Measurements from ENCODE around the gene TAS1R1.

Gene TAS1R1

DNA sequence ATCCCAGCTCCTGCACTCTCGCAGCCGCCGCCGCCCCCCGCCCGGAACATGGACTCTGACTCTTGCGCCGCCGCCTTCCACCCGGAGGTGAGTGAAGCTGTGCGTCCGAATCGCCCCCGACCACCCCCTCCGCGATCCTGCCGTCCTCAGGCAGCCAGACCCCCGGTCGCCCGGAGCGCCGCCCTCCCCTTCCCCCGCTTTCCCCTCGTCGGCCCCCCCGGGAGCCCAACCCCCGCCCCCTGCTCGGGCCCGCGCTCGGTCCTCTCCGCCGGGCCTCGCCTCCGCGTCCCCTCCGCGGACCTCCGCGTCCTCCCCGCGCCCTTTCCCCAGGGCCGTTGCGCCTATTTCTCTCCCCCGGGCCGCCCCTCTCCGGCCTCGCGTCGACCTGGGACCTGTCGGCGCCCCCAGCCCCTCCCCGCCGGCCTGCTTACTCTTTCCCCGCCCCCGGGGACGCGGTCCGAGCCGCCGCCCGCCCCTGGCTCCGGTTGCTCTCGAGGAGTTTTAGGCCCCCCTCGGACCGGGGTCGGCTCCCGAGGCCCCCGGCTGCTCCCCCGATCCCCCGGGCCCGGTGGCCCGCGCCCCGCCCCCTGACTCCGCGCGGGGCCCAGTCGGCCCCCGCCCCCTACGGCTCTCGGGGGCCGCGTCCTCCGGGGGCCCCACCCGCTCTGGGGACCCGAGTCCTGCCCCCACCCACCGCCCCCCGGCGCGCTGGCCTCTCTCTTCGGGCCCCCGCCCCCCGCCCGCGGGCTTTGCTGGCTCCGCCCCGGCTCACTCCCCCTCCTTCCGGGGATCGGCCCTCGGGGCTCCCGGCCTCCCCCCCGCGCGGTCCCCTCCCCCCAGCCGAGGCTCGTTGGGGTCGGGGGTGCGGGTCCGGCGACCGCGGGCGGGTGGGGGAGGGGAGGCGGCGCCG, 59.2 kb downstream of the TAS1R1 start:
- no peak for DNase-seq

DNA sequence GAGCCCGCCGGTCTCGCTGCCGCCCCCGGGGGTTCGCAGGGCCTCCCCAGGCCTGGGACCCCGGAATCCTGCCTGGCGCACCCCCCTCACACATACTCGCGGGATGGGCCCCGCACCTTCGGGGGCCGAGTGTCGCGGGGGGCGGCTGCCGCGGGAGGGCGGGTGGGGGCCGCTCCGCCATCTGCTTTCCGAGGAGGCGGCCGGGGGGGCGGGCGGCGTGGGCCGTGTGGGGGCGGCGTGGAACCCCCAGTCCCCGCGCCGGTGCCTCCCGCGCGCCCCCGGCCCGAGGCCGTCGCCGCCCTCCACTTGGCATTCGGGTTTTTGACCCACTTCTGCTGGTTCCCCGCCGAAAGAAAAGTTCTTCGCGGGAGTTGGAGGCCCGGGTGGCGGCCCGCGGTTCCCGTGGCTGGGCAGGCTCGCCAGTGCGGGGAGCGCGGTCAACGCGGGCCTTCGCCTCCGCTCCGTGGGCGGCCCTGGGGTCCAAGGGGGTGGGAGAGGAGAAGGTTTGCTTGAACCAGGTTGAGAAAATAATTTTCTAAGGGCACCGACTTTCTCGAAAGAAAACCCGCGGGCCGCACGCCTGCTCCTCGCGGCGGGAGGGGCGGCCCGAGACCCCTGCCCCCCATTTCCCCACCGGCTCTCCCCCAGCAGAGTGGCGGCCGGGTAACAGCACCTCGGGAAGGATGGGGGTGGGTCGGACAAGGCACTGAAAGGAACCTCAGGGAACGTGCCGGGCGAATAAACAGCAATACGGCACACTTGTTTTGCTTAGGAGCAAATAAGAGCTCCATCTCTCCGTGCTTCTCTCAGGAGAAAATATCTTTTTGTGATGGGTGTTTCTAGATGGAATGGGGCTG, 60.0 kb downstream of the TAS1R1 start:
- DNase-seq, result no peak

GRCh38 chr1:6619045-6619444, 63.9 kb downstream of the TAS1R1 start:
- no peak for DNase-seq

DNA sequence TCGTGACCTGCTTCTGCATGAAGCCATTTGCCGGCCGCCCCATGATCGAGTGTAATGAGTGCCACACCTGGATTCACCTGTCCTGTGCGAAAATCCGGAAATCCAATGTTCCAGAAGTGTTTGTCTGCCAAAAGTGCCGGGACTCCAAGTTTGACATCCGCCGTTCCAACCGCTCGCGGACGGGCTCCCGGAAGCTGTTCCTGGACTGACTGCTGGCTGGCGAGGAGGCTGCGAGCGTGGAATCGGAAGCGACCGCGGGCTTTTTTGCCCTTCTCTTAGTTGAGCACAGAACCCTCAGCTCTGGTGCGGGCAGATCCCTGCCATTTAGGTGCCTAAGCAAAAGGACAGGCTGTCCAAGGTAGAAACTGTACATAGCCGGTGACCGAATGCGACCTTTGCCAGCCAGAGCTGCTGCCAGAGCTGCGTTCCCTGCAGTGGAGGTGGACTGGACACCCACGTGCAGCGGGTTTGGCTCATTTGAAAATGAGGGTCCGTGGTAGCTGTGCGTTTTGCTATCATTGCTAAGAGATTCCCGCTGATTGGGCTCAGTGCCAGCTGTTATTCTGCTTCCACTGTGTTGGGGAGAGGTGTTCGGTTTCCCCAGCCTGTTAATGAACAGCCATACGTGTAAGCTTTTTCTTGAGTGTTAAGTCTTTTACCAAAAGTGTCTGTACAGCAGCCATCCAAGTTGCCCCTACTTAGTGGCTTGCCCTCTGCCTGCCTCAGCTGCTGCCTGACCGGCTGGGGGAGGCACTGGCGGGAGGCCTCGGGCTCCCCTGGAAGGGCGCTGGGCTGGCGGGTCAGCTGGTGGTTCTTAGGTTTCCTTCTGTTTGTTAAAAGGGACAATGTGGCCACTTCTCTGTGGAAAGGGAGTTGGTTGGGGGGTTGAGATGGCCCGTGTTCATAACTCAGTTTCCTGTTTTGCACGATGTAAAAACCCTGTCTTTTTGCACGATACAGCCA, 66.6 kb downstream of the TAS1R1 start:
- no peak for DNase-seq

- DNase-seq, result no peak
Measured at GRCh38 chr1:6622396-6623152, 67.5 kb downstream of the TAS1R1 start.

- DNase-seq, result no peak
Measured at GRCh38 chr1:6623269-6623965, 68.3 kb downstream of the TAS1R1 start.

- DNase-seq, result no peak
Measured at GRCh38 chr1:6624710-6625583, 69.8 kb downstream of the TAS1R1 start, which contains the start of gene THAP3. Gene THAP3 (plus strand): TSS chr1:6624868. CDS start chr1:6625219, 351 bp downstream.

DNA sequence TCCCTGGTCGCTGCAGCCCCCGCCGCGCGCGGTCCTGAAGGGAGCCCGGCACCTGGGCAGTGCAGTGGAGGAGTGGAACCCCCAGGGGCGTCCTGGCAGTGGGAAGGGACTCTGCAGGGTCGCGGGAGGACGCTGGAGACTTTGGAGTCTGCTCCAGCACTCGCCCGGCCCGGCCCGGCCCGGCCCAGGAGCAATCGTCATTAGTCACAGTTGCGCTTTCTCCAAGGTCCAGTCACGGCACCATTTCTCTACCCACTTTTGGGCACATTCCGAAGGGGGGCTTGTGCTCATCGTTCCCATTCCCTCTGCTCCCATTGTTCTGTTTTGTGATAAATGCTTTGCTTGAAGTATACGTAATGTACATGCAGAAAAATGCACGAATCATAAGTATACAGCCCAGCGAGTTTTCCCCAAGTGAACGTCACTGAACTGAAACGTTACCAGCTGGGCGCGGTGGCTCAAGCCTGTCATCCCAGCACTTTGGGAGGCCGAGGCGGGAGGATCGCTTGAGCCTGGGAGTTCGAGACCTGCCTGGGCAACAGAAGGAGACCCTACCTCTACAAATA, 70.6 kb downstream of the TAS1R1 start:
- no peak for DNase-seq

GRCh38 chr1:6627031-6627430, 71.9 kb downstream of the TAS1R1 start:
- no peak for DNase-seq

- no peak for DNase-seq
Measured at GRCh38 chr1:6627841-6628545, 72.9 kb downstream of the TAS1R1 start.

- DNase-seq, result no peak
Measured at GRCh38 chr1:6628971-6629479, 73.9 kb downstream of the TAS1R1 start.

Data from NCI-H1417 treated with DMSO at 0.1 percent for 48 hours (cell line).